Central memory CD4-positive, alpha-beta T cell (primary cell): ENCODE measurements around the gene KCNIP4.

Experiments used
- DNase-seq: peaks from one replicate; pipeline ENCODE4 v3.0.0; 2022

The KCNIP4 gene

DNA sequence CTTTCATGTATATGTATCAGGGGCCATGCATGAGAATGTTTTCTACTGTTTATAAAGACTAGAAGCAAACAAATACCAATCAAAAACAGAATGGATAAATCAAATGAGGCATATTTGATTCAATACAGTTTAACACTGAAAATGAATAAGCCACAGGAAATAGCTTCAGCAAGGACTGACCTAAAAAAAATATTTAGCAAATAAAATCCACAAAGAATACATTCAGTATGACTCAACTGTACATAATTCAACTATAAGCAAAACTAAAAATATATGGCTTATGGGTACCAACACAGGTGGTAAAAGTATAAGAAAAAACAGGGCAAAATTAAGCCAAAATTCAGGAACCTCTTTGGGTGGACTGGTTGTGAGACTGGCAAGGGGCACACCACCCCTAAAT, 112.9 kb downstream of the KCNIP4 start:
- DNase-seq: no peak

DNA sequence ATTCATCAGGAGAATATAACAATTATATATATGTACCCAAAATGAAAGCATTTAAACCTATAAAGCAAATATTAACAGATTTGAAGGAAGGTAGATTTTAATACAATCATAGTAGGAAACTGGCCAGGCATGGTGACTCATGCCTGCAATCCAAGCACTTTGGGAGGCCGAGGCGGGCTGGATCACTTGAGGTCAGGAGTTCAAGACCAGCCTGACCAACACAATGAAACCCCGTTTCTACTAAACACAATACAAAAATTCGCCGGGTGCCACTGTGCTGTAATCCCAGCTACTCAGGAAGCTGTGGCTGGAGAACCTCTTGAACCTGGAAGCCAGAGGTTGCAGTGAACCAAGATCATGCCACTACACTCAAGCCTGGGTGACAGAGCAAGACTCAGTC, 118.3 kb downstream of the KCNIP4 start:
- DNase-seq: no peak

DNA sequence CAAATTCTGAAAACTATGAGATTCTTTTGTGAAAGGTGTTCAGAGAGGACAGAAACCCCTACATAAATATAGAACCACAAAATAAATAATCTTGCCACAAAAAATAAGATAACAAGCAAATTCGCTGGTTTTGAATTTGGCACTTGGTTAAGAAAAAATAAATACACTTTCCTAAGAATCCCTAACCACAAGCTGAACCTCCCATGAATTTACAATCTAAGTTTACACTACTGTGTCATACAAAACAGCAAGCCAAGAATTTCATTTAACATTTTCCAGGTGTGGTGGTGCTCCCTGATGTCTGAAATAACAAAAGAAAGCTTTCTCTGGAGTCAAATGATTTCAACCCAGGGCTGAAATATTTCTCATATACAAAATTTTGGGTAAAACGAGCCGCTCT, 121.0 kb downstream of the KCNIP4 start:
- DNase-seq: no peak

DNA sequence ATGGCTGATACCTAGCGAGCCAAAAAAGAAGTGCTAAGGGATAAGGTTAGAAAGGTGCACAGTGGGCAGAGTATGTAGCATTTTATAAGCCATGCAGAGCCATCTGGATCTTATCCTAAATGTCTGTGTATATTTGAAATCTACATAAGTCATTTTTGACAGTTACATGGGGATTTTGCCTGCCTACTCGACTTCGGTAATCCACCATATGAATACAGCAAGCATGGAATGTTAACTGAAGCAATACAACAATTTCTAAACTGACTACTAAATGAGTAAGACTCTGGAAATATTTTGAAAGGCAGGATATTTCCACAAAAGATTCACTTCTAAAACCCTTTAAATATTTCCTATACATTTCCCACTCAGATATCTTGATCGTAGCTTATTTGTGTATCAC, 122.5 kb downstream of the KCNIP4 start:
- no peak for DNase-seq

DNA sequence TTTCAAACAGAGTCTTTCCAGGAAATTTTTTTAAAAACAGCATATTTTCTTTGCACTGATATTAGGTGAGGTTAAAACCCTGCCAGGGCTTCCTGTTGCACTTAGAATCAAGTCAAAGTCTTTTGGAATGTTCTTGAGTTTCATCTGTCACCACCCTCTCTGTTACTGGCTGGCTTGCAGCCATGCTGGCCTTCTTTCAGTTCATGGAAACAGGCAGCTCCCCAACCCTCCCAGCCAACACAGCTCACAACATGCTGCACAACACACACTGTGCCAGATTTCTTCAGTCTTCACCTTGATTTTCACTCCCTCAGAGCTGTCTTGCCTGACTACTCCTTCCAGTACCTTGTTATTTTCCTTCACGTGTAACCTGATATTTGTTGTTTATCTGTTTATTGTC, 129.5 kb downstream of the KCNIP4 start:
- no peak for DNase-seq

DNA sequence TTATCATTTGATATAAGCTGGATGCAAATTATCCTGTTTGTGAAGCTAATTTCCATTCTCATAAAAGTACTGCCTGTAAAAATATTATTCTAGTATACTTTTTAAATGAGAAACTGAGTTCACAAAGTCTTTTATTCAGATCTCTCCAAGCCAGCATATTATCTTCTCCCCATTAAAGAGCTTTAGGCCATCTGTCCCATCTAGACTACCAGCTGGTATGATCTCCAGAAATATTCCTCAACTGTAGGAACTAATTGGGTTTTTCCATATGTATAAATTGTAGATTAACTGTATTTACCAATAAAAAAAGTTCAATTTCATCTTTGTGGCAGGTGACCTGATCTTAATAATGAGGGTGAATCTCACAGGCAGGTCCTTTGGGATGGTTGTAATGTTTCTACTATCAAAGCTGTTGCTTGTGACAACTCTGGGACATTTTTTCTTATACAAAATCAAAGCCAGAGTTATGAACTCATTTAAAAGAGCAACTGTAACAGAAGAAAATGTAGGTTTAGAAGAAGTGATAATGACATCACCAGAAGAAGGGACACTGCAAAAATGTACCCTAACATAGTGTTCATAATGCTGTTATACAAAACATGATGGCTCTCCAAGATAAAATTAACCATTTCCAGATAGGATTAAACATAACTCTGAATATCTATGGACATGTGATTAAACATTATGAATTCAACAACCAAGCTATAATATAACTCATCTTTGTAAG, 132.8 kb downstream of the KCNIP4 start:
- no peak for DNase-seq

DNA sequence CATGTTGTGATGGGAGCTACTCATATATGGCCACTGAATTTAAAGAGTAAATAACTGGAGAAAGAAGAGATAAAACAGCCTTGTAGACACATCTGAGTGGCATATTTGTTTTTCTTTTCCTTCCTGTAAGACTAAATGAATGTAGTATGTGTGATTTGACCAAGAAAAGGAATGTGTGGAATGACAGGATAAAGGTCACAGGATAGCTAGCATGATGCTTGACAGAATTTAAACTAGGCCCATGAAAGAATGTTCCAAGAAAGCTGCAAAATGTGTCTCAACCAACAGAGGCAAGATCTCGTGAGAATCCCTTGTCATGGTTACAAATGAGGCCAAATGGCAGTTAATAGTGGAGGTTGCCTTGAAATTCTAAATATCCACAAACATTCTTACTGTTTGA, 137.0 kb downstream of the KCNIP4 start:
- DNase-seq: no peak

DNA sequence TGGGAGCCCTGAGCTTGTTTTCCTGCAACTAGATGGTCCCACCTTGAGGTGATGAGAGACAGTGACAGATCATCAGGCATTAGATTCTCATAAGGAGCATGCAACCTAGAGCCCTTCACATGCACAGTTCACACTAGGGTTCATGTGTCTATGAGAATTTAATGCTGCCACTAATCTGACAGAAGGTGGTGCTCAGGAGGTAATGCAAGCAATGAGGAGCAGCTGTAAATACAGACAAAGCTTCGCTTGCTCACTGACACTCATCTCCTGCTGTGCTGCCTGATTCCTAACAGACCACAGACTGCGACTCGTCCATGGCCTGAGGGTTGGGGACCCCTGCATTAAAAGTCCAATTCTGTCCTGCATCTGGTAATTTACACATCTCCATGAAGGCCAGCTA, 141.6 kb downstream of the KCNIP4 start:
- no peak for DNase-seq

DNA sequence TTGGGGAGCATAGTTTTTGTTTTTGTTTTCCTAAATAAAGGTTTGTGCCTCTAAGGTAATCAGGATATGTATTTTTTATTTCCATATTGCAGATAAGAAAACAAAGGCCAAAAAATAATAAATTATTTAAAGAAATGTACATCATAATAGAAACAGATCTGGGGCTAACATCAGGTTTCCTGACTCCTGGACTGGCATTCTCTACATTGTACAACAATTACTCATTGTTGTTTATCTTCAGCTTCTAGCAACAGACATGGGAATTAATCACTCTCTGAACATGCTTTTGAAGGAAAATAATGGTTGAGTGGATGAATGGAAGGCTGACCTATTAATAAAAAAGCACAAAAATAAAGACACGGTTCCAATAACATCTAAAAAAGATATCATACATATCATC, 146.2 kb downstream of the KCNIP4 start:
- no peak for DNase-seq

DNA sequence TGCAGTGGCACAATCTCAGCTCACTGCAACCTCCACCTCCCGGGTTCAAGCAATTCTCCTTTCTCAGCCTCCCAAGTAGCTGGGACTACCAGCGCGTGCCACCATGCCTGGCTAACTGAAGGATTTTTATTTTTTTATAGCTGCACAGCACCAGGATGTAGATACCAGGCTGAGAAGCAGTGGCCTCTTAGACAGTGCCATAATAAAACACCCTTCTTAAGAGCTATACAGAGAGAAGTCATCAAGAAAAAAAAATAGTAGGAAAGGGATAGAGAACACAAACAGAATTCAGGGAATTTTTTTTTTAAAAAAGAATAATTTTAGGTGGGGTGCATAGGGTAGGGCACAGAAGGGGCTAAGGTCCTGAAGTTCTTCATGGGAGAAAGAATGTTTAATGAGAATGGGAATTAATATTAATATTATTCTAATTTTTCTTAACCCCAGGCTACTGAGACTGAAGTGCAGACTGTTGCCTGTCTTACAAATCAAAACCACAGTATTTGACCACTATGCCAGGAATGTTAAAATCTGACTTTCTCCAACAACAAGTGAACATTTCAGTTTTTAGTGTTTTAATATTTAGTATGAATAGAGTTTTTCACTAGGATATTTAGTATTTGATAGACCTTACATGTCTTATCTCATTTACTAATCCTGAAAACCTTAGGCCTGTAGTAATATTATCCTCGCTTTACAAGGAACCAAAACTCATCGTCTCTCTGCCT, 146.7 kb downstream of the KCNIP4 start:
- no peak for DNase-seq

DNA sequence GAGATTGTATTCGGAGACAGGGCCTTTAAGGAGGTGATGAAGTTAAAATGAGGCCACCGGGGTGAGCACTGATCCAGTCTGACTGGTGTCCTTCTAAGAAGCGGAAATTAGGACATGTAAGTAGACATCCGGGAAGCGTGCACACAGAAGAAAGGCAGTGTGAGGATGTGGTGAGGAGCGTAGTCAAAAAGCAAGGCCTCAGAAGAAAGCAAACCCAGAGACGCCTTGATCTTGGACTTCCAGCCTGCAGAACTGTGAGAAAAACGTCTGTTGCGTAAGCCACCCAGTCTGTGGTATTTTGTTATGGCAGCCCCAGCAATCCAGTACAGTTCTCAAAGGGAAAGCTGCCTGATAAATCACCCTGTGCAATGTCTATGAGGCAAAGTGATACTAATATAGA, 153.5 kb downstream of the KCNIP4 start:
- DNase-seq: no peak

DNA sequence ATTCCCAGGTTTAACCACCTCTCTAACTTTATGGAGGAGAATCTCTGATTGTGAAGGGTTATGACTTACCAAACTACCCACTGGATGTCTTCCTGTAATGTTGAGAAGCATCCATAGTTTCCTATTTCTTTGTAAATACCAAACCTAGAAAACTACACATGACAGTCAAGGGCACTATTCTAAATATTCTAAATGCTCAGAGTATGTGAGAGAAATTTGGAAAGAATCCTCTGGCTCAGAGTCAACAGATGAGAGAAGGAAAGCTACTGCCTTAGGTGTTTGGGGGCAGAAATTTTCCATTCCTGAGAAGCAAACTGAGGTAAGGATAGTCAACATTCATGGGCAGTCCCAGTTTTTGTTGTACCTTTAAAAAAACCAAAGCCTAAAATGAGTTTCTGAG, 155.8 kb downstream of the KCNIP4 start:
- DNase-seq: no peak

DNA sequence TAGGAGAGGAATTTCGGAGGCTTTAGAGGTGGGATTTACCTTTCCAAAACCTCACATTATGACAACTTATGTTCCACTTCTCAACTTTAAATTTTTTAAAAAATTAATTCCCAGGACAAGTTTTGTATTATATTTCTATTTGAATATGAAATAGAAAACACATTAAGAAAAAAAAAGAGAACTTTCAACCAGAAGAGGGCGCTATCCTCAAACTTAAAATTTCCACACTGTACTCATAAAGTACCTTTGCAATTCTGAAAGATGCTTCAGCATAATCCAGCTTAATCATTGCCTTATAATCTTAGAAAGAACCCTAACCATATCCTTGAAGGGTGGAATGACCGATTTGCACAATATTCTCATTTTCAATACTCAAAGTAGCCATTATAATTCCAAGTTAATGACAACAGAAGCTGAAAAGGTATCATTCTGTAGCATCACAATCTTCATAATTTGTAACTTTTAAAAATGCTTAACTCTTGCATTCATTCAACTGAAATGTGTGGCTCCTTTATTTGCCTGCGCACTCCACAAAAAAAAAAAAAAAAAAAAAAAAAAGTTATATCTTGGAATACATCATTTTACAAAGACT, 158.0 kb downstream of the KCNIP4 start:
- DNase-seq: no peak

DNA sequence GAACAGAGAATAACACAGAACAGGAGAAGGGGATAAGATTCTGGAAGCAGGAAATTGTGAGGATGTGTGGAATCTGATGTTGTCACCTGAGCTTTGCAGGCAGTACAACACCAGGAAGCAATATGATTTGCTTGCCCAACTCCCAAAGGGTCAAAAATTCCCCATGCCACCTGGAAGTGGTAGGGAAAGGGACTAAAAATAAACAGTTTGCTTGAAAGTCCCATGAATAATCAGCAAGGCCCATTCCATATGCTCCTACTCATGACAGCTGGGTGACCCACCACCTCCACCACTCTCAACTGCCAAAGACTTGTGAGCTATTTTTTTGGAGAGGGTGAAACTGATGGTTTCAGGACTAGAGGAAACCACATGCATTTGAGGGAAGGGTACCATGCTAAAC, 168.4 kb downstream of the KCNIP4 start:
- no peak for DNase-seq

DNA sequence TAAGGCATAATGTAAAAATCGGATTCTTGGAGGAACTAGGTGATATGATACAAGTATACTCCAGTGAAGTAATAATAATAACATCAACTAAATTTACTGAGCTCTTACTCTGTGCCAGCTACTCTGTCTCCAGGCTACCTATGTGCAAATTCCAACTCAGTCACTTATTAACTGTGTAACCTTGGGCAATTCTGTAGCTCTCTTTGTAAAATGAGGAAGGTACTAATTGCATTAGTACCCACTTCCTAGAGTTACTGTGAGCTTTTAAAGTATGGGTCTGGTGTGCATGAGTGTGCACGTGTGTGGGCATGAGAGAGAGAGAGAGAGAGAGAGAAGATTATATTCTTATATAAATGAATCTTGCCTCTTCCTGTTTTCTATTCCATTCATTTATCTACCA, 169.9 kb downstream of the KCNIP4 start:
- no peak for DNase-seq

DNA sequence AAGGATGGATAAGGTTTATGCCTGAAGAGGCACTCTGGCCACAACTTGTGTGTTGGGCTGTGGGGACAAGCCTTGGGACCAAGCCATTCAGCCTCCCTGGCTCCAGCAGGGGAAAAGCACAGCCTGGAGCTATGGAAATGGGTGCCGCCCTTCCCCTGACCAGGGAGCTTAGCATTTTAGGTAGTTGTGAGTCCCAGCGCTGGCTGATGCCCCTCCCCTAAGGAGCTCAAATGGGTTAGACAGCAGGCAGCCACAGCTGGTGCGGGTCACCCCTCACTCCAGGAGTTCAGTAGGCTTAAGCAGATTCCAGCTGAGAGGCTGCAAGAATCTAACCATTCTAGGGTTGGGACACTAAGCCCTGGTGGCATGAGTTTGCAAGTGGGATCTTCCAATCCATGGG, 172.9 kb downstream of the KCNIP4 start:
- no peak for DNase-seq

DNA sequence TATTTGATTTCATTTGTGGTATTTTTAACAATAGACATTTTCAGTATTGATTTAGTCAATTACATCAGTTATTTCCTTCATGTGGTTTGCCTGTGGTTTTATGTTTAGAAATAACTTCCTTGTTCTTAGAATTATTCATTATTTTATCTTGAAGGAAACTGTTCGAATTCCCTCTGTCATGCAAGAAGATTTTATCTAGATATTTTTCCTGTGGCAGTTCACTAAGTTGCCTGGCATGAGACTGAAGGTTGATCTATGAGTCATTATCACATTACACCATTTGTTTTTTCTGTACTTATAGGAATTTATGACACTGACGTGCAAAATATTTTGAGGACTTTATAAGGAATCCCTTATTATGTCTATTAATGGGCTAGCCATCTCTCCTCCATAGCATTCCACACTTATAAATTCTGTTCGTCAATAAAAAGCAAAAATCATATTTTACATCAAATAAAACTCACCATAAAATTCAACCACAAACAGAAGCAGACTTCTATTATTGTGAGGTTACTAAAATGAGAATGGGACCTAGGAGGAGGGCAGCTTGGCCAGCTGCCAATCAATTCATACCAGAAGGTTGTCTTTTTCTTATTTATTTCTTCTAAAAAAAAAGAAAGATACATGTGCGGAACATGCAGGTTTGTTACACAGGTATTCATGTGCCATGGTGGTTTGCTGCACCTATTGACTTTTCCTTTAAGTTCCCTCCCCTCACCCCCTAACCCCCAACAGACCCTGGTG, 179.0 kb downstream of the KCNIP4 start:
- DNase-seq: no peak

DNA sequence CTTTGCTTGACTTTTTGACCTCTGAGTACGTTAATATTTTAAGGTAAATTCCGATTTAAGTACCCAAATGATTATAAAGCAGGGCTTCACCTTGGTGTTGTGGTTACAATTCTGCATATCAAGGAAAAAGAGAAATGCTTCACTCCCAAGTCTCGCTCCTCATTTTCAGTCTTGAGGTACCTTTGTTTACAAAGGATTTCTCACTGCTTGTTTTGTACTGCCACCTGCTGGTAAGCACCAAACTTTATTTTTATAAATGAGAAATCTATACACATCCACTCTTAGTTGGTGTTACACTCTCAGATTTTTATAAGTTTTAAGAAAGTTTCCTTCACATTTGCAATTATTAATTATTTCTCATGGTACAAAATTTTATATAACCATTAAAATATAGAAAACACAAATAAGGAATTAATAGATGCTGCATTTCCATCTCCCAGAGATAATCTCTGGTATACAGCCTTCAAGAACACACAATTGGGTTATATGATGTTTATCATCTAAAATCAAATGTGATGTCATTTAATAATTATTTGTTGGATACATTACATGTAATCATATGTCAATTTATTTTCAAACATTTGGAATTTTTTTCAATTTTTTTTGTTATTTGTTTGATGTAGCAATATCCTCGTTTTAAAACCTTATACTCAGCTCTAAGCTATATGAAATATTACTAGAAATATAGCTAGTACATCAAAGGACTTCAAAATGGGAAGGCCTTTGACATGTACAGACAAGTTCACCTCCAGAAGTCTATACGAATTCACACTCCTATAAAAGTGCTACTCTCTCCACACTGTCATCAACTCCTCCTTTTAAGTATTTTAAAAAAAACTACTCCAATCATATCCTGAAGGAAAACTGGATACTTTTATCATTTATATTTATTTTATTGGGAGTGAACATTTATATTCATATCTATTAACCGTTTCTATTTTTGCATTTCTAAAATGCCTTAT, 179.9 kb downstream of the KCNIP4 start:
- no peak for DNase-seq

DNA sequence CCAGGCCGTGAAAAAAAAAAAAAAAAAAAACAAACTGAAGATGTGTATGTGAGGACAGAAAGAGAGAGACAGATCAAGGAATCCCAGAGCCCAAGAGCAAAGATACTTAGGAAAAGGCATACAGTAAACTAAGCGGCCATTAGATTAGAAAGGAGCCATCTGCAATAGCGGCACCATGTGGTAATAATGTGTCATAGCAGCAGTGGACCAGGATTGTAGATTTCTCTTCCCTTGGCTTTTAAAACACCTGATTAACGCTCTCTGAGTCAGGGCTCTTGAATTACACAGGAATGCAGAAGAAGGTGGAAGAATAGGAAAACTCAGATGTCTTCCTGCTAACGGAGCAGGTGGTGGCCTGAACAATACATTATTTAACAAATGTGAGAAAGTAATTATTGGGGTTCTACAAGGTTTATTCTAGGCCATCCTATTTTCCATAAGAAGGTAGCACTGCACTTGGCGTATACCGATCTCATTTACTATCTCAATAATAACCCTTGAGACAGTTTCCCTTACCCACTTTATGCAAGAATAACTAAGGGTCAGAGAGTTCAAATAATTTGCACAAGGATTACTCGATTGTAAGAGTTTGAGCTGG, 182.7 kb downstream of the KCNIP4 start:
- DNase-seq: no peak

DNA sequence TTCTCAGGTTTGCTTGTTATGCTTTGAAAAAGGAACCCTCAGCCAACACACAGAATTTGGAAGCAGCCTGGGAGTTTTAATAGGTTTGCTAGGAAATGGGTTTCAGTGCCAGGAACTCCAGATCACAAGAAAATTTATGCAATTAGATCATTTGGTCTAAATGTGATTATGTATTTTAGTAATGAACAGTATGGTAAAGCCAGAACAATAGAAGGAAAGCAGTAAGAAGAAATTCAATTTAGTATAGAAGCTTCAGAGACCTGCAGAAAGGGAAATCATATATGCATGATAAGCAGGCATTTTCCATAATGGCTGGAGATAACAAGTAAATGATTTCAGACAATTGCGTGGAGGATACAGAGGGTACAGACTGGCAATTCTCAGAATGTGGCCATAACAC, 184.7 kb downstream of the KCNIP4 start:
- no peak for DNase-seq

DNA sequence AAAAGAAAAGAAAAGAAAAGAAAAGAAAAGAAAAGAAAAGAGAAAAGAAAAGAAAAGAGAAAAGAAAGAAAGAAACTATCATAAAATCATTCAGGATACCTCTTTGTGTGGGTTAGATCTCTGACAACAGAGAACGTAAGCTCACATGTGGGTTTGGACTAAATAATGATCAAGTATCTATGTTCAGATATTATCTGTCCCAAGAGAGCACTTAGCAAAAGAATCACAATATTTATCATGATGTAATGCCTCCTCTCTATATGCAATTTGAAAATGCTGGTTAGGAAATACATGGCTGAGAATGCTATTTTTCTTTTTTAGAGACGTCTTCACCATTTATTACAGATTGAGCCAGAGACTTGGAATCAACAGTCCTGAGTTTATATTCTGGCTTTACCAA, 191.3 kb downstream of the KCNIP4 start:
- DNase-seq: no peak
